CD4-positive, CD25-positive, alpha-beta regulatory T cell (primary cell): ENCODE results near the gene TM9SF4. TPM values are rescaled to one million over a fixed set of nuclear protein-coding genes. Genes with fewer than 3 reads are reported as not detected.

Experiments used
- ATAC-seq, 2 donors: fragments of 150-1000 bp; cut with Tn5 transposase; one replicate each; pipeline ENCODE4 v1.10.0; 2021; ENCODE audit warnings: low read depth in 2 of 2, moderate number of reproducible peaks in 2 of 2, moderate library complexity in 1 of 2
- DNase-seq, 3 donors: peaks; one replicate each; pipeline versions ENCODE4 v3.0.0 to v3.0.0-alpha.2; 2012 to 2022; ENCODE audit warnings: mixed read lengths in 1 of 3
- H3K27ac ChIP-seq: one replicate; pipeline ENCODE4 v1.7.0; 2013; ENCODE audit warnings: mild to moderate bottlenecking, low read length; ENCODE audit not compliant: insufficient read depth, poor library complexity, severe bottlenecking
- H3K27me3 ChIP-seq: one replicate; pipeline ENCODE4 v1.7.0; 2013; ENCODE audit warnings: low read length; ENCODE audit not compliant: control insufficient read depth, insufficient read depth
- H3K36me3 ChIP-seq: one replicate; pipeline ENCODE4 v1.7.0; 2013; ENCODE audit warnings: mild to moderate bottlenecking, low read length, moderate library complexity; ENCODE audit not compliant: control insufficient read depth, insufficient read depth
- H3K4me1 ChIP-seq: 2 replicates; pipeline ENCODE4 v1.7.0; 2013; ENCODE audit warnings: mild to moderate bottlenecking, low read length; ENCODE audit not compliant: insufficient read depth, control insufficient read depth, poor library complexity, severe bottlenecking
- H3K4me3 ChIP-seq: one replicate; pipeline ENCODE4 v1.7.0; 2013; ENCODE audit warnings: low read depth, mild to moderate bottlenecking, low read length, moderate library complexity
- H3K9me3 ChIP-seq, 2 experiments: 1 replicate in 1 of 2; 2 replicates in 1 of 2; pipeline ENCODE4 v1.7.0; 2013; ENCODE audit warnings: low read length in 2 of 2, mild to moderate bottlenecking in 1 of 2, moderate library complexity in 1 of 2; ENCODE audit not compliant: control insufficient read depth in 2 of 2
- H3K27ac Mint-ChIP-seq, 3 donors: one replicate each; pipeline ENCODE4 v1.8.0; 2020 to 2022; ENCODE audit warnings: mild to moderate bottlenecking in 3 of 3, mixed read lengths in 3 of 3, moderate library complexity in 2 of 3
- H3K27me3 Mint-ChIP-seq: one replicate; pipeline ENCODE4 v1.8.0; 2022; ENCODE audit warnings: mild to moderate bottlenecking, mixed read lengths
- H3K36me3 Mint-ChIP-seq: one replicate; pipeline ENCODE4 v1.8.0; 2020; ENCODE audit warnings: mixed read lengths
- H3K4me1 Mint-ChIP-seq, 4 donors: one replicate each; pipeline ENCODE4 v1.8.0; 2020 to 2022; ENCODE audit warnings: mixed read lengths in 4 of 4, mild to moderate bottlenecking in 1 of 4
- H3K4me3 Mint-ChIP-seq, 4 donors: one replicate each; pipeline ENCODE4 v1.8.0; 2020 to 2022; ENCODE audit warnings: mild to moderate bottlenecking in 4 of 4, mixed read lengths in 4 of 4, moderate library complexity in 3 of 4
- H3K9me3 Mint-ChIP-seq, 7 donors: one replicate each; pipeline ENCODE4 v1.8.0; 2020 to 2022; ENCODE audit warnings: mixed read lengths in 7 of 7, mild to moderate bottlenecking in 3 of 7, moderate library complexity in 2 of 7
- polyA plus RNA-seq, 4 donors: library from polyadenylated mRNA; unstranded; fragments of 300-500 nt; fragmentation: Illumina TruSeq; gene quantifications; one replicate each; pipeline ENCODE4 v1.2.3, GENCODE V29; 2021
- total RNA-seq: library from RNA; stranded (reverse); gene quantifications from one replicate; pipeline ENCODE4 v1.2.3, GENCODE V29; 2022

The TM9SF4 gene, protein sequence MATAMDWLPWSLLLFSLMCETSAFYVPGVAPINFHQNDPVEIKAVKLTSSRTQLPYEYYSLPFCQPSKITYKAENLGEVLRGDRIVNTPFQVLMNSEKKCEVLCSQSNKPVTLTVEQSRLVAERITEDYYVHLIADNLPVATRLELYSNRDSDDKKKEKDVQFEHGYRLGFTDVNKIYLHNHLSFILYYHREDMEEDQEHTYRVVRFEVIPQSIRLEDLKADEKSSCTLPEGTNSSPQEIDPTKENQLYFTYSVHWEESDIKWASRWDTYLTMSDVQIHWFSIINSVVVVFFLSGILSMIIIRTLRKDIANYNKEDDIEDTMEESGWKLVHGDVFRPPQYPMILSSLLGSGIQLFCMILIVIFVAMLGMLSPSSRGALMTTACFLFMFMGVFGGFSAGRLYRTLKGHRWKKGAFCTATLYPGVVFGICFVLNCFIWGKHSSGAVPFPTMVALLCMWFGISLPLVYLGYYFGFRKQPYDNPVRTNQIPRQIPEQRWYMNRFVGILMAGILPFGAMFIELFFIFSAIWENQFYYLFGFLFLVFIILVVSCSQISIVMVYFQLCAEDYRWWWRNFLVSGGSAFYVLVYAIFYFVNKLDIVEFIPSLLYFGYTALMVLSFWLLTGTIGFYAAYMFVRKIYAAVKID
- total RNA-seq (36.3 TPM), polyA plus RNA-seq (10 to 100 TPM; 28.7 to 31.4 (median 29.4) TPM)

DNA sequence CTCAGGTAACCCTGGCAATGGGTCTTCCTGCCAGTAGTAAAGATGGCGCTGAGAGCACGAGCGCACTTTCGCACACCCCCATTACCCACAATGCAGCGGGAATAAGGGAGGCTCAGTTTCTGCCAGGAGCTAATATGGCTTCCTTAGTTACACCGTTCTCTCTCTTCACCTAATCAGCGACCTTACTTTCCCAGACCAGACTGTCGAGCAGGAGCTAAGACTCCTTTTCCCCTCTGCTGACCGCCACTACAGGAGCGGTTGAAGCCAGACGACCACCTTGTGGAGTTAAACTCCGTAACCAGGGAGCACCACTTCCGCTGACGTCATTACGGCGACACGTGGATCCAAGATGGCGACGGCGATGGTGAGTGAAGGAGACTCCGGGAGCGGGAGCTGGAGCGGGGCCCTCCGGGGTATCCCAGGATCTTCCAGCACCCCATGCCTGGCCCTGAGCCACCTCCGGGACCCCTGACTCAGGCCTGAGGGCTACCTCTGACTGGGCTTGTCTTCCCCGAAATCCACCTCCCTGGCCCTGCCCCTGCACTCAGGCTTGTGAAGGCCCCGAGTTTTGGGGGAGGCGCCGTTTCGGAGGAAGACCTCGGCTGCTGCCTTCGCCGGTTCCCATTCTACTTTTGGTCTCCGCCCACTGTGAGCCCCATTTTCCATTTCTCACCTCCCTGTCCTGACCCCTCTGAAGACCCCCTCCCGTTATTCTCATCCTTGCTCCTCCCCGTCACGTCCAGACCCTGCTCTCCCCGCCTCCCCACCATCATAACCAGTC, at the start of gene TM9SF4:
TSS of gene TM9SF4 (plus strand) at position 323 of the 781 bp plus-strand sequence. CDS start at position 350, 27 bp downstream.
- peaks cover 13% of the 10 kb centered on the region for H3K4me1 ChIP-seq
- peak within 1 kb of the TSS; percentile 99 for H3K4me3 ChIP-seq
- Mint-ChIP-seq H3K36me3 (peaks cover 8% of the 10 kb centered on the region), H3K27ac (peak within 1 kb of the TSS; percentile 96 to 100 (median 100)), H3K27me3 (peaks cover 4% of the 10 kb centered on the region), H3K4me1 (peaks cover 25 to 46% (median 30%) of the 10 kb centered on the region in 4 donors), H3K4me3 (peak within 1 kb of the TSS; percentile 93 to 100 (median 96)), H3K9me3 (no peaks in the 10 kb centered on the region)
- ATAC-seq: peak; percentile 88 to 89
- H3K36me3 ChIP-seq: peaks cover under 1% of the 10 kb centered on the region
- H3K9me3 ChIP-seq: no peaks in the 10 kb centered on the region
- H3K27me3 ChIP-seq: no peaks in the 10 kb centered on the region
- peak within 1 kb of the TSS; percentile 100 for H3K27ac ChIP-seq
- peak; percentile 84 to 96 (median 95) for DNase-seq

DNA sequence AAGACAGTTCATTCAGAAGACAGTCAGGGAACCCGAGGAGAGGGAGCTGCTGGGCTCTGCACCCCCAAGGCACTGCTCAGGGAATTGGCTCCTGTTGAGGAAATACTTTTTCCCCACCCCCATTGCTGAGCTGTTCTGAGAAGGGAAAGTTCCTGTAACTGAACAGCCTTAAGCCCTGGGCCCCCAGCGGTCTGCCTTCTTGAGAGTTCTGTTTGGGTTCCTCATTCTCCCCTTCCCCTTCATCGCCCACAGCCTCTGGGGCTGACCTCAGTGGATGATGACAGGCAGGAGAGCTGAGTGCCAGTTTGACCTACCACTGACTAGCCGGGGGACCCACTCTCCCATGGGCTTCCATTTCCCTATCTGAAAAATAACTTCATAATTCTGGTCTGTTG, 46.7 kb upstream of the TM9SF4 start:
- peak overlapping the region in 1 of 3 donors; percentile 3 for H3K27ac Mint-ChIP-seq
- Histone ChIP-seq H3K27me3 (no peaks in the 10 kb centered on the region), H3K4me1 (no peaks in the 10 kb centered on the region), H3K27ac (no peak overlapping the region), H3K4me3 (no peak overlapping the region), H3K9me3 (no peaks in the 10 kb centered on the region), H3K36me3 (no peaks in the 10 kb centered on the region)
- DNase-seq (no peak), ATAC-seq (peak; percentile 22 to 43)
- H3K4me3 Mint-ChIP-seq: no peak overlapping the region
- H3K4me1 Mint-ChIP-seq: peaks cover 0 to 2% (median 0%) of the 10 kb centered on the region in 4 donors
- peaks cover 55% of the 10 kb centered on the region for H3K27me3 Mint-ChIP-seq
- H3K36me3 Mint-ChIP-seq: no peaks in the 10 kb centered on the region
- no peaks in the 10 kb centered on the region for H3K9me3 Mint-ChIP-seq

DNA sequence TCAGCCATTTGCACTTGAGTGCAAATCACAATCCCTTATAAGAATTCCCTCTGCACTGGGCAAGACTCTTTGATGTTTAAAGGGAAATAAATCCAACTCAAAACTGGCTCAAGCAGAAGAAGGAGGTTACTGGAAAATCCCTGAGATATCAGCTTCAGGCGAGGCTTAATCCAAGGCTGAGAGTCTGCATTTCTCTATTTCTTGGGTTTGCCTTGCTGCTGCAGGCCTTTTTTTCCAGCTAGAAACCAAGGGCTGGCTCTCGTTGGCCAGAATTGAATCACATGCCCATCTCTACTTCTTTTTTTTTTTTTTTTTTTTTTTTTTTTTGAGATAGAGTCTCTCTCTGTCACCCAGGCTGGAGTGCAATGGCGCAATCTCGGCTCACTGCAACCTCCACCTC, 45.8 kb upstream of the TM9SF4 start:
- Histone ChIP-seq H3K9me3 (no peaks in the 10 kb centered on the region), H3K27me3 (no peaks in the 10 kb centered on the region), H3K36me3 (no peaks in the 10 kb centered on the region), H3K4me3 (no peak overlapping the region), H3K27ac (no peak overlapping the region), H3K4me1 (no peaks in the 10 kb centered on the region)
- ATAC-seq (no peak), DNase-seq (no peak)
- no peak overlapping the region for H3K4me3 Mint-ChIP-seq
- peaks cover 53% of the 10 kb centered on the region for H3K27me3 Mint-ChIP-seq
- no peaks in the 10 kb centered on the region for H3K36me3 Mint-ChIP-seq
- H3K27ac Mint-ChIP-seq: no peak overlapping the region
- no peaks in the 10 kb centered on the region for H3K9me3 Mint-ChIP-seq
- peaks cover 0 to 2% (median 0%) of the 10 kb centered on the region in 4 donors for H3K4me1 Mint-ChIP-seq

DNA sequence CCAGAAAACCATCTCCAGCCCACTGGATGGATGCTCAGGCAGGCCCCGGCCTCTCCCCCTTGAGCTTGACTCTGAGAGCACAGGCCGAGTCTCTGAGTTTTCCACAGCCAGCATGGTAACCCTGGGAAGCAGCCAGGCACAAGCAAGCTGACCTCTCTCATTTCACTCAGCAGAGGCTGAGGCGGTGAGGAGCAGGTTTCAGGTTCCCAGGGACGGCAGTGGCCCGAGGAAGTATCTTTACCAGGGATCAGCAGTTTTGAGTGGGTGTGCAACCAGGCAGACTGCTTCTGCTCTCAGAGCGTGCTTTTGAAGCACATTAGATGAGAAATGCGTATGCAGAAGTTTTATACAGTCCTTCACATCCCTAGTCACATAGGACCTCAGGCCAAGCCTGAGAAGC, 44.8 kb upstream of the TM9SF4 start:
- no peak overlapping the region for H3K27ac ChIP-seq
- no peaks in the 10 kb centered on the region for H3K9me3 Mint-ChIP-seq
- no peak overlapping the region for H3K27ac Mint-ChIP-seq
- no peaks in the 10 kb centered on the region for H3K9me3 ChIP-seq
- no peak overlapping the region for H3K4me3 Mint-ChIP-seq
- peaks cover 48% of the 10 kb centered on the region for H3K27me3 Mint-ChIP-seq
- H3K27me3 ChIP-seq: no peaks in the 10 kb centered on the region
- no peaks in the 10 kb centered on the region for H3K36me3 Mint-ChIP-seq
- H3K4me3 ChIP-seq: no peak overlapping the region
- ATAC-seq: no peak
- peaks cover 0 to 2% (median 0%) of the 10 kb centered on the region in 4 donors for H3K4me1 Mint-ChIP-seq
- no peaks in the 10 kb centered on the region for H3K4me1 ChIP-seq
- DNase-seq: no peak
- no peaks in the 10 kb centered on the region for H3K36me3 ChIP-seq

DNA sequence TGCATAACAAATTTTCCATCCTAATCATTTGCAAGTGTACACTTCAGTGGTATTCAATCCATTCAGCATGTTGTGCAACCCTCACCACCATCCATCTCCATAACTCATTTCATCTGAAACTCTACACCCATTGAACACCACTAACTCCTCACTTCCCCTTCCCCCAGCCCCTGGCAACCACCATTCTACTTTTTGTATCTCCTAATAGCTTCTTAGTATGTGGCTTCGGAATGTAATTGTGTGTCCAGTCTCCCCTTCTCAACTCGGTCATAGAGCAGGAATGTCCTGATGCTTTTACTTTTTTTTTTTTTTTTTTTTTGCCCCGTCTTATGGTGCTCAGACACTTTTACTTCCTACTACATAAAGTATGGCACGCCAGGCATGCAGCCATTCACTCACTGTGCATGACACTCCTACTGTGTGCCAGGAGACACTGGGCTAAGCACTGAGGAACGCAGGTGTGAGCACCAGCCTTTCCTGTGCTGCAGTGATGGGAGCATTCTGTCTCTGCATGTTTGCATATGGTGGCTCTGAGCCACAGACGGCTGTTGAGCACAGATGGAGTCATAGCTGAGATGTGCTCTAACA, 42.2 kb upstream of the TM9SF4 start:
- Histone ChIP-seq H3K4me1 (no peaks in the 10 kb centered on the region), H3K36me3 (no peaks in the 10 kb centered on the region), H3K27me3 (no peaks in the 10 kb centered on the region), H3K4me3 (no peak overlapping the region), H3K9me3 (no peaks in the 10 kb centered on the region), H3K27ac (no peak overlapping the region)
- H3K9me3 Mint-ChIP-seq: no peaks in the 10 kb centered on the region
- peaks cover 42% of the 10 kb centered on the region for H3K27me3 Mint-ChIP-seq
- no peaks in the 10 kb centered on the region for H3K36me3 Mint-ChIP-seq
- H3K4me1 Mint-ChIP-seq: peaks cover 0 to 5% (median 0%) of the 10 kb centered on the region in 4 donors
- peak overlapping the region in 1 of 4 donors; percentile 18 for H3K4me3 Mint-ChIP-seq
- no peak for DNase-seq
- ATAC-seq: no peak
- H3K27ac Mint-ChIP-seq: no peak overlapping the region

DNA sequence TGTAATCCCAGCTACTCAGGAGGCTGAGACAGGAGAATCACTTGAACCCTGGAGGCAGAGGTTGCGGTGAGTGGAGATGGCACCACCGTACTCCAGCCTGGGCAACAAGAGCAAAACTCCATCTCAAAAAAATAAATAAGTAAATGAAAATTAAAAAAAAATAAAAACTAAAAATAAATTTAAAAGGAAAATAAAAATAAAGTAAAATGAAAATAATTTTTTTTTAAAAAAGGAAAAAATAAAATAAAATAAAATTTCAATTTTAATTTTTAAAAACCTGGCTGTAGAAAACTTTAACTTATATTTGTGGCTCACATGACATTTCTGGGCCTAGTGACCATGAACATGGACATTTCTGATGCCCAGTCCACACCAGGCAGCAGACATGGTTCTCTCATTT, 41.3 kb upstream of the TM9SF4 start:
- no peaks in the 10 kb centered on the region for H3K9me3 ChIP-seq
- DNase-seq (no peak), ATAC-seq (no peak)
- no peaks in the 10 kb centered on the region for H3K36me3 Mint-ChIP-seq
- no peak overlapping the region for H3K27ac ChIP-seq
- no peaks in the 10 kb centered on the region for H3K9me3 Mint-ChIP-seq
- no peaks in the 10 kb centered on the region for H3K27me3 ChIP-seq
- no peak overlapping the region for H3K27ac Mint-ChIP-seq
- H3K27me3 Mint-ChIP-seq: peaks cover 35% of the 10 kb centered on the region
- H3K4me3 ChIP-seq: no peak overlapping the region
- H3K4me3 Mint-ChIP-seq: no peak overlapping the region
- H3K4me1 Mint-ChIP-seq: peaks cover 0 to 3% (median 0%) of the 10 kb centered on the region in 4 donors
- no peaks in the 10 kb centered on the region for H3K4me1 ChIP-seq
- H3K36me3 ChIP-seq: no peaks in the 10 kb centered on the region

DNA sequence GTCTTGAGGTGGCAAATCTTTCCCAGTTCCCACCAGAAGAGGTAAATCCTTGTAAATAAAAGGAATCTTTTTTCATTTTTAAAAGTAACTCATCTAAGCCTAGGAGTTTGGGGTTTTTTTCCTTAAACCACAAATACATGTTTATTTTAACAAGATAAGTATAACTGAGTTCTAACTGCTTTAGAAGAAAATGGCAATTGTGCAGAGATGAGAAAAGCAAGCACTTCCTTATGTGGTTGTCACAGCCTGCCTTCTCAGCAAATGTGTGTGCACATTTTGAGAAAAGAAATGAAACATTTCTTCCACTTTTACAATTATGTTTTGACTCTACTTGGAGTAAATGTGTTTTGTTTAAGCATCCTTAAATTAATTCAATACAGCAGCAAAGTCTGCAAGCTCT, 39.8 kb upstream of the TM9SF4 start:
- Histone ChIP-seq H3K4me3 (no peak overlapping the region), H3K27me3 (no peaks in the 10 kb centered on the region), H3K27ac (no peak overlapping the region), H3K36me3 (no peaks in the 10 kb centered on the region), H3K9me3 (no peaks in the 10 kb centered on the region), H3K4me1 (no peaks in the 10 kb centered on the region)
- Mint-ChIP-seq H3K36me3 (no peaks in the 10 kb centered on the region), H3K4me1 (peaks cover 0 to 3% (median 0%) of the 10 kb centered on the region in 4 donors), H3K27me3 (peaks cover 29% of the 10 kb centered on the region), H3K9me3 (no peaks in the 10 kb centered on the region), H3K27ac (no peak overlapping the region), H3K4me3 (no peak overlapping the region)
- ATAC-seq: no peak
- no peak for DNase-seq
